ENCODE data around the gene ITPKB.
A peak's percentile ranks its signal among the peaks of the same experiment; 100 is the strongest.

Gene ITPKB

GRCh38 chr1:226696547-226696946, 42.5 kb downstream of the ITPKB start:
- Histone ChIP-seq H3K9me3 (ENCODE audit: control insufficient read depth in 2 of 2, low read length in 2 of 2) (no peaks in the 10 kb centered on the region), H3K4me1 (ENCODE audit: control insufficient read depth, insufficient read depth, low read length) (peaks cover 78% of the 10 kb centered on the region), H3K27me3 (ENCODE audit: control insufficient read depth in 1 of 2, insufficient read depth in 2 of 2, low read length in 2 of 2) (no peaks in the 10 kb centered on the region), H3K27ac (ENCODE audit: low read length) (peak overlapping the region; percentile 70), H3K4me3 (ENCODE audit: low read length in 2 of 2) (no peak overlapping the region), H3K9ac (ENCODE audit: low read length in 2 of 2) (peak overlapping the region; percentile 1 to 36), H3K36me3 (ENCODE audit: control insufficient read depth in 2 of 2, insufficient read depth in 2 of 2, low read length in 2 of 2) (peaks cover 7 to 8% of the 10 kb centered on the region in 2 donors)

GRCh38 chr1:226695335-226695900, 43.7 kb downstream of the ITPKB start:
- H3K4me1 ChIP-seq (ENCODE audit: control insufficient read depth, insufficient read depth, low read length): peaks cover 82% of the 10 kb centered on the region
- peak overlapping the region; percentile 73 for H3K27ac ChIP-seq (ENCODE audit: low read length)
- H3K9me3 ChIP-seq (ENCODE audit: control insufficient read depth in 2 of 2, low read length in 2 of 2): no peaks in the 10 kb centered on the region
- H3K36me3 ChIP-seq (ENCODE audit: control insufficient read depth in 2 of 2, insufficient read depth in 2 of 2, low read length in 2 of 2): peaks cover 7 to 8% of the 10 kb centered on the region in 2 donors
- no peak overlapping the region for H3K4me3 ChIP-seq (ENCODE audit: low read length in 2 of 2)
- H3K27me3 ChIP-seq (ENCODE audit: control insufficient read depth in 1 of 2, insufficient read depth in 2 of 2, low read length in 2 of 2): no peaks in the 10 kb centered on the region
- H3K9ac ChIP-seq (ENCODE audit: low read length in 2 of 2): peak overlapping the region in 1 of 2 donors; percentile 25

GRCh38 chr1:226692823-226693222, 46.3 kb downstream of the ITPKB start:
- Histone ChIP-seq H3K9ac (ENCODE audit: low read length in 2 of 2) (peak overlapping the region; percentile 55 to 58), H3K27ac (ENCODE audit: low read length) (peak overlapping the region; percentile 94), H3K4me3 (ENCODE audit: low read length in 2 of 2) (peak overlapping the region; percentile 7 to 16), H3K9me3 (ENCODE audit: control insufficient read depth in 2 of 2, low read length in 2 of 2) (no peaks in the 10 kb centered on the region), H3K36me3 (ENCODE audit: control insufficient read depth in 2 of 2, insufficient read depth in 2 of 2, low read length in 2 of 2) (peaks cover 0 to 2% of the 10 kb centered on the region in 2 donors), H3K4me1 (ENCODE audit: control insufficient read depth, insufficient read depth, low read length) (peaks cover 86% of the 10 kb centered on the region), H3K27me3 (ENCODE audit: control insufficient read depth in 1 of 2, insufficient read depth in 2 of 2, low read length in 2 of 2) (no peaks in the 10 kb centered on the region)

- Histone ChIP-seq H3K9me3 (ENCODE audit: control insufficient read depth in 2 of 2, low read length in 2 of 2) (no peaks in the 10 kb centered on the region), H3K27me3 (ENCODE audit: control insufficient read depth in 1 of 2, insufficient read depth in 2 of 2, low read length in 2 of 2) (no peaks in the 10 kb centered on the region), H3K4me3 (ENCODE audit: low read length in 2 of 2) (peak overlapping the region in 1 of 2 donors; percentile 29), H3K9ac (ENCODE audit: low read length in 2 of 2) (peak overlapping the region; percentile 29 to 58), H3K4me1 (ENCODE audit: control insufficient read depth, insufficient read depth, low read length) (peaks cover 86% of the 10 kb centered on the region), H3K36me3 (ENCODE audit: control insufficient read depth in 2 of 2, insufficient read depth in 2 of 2, low read length in 2 of 2) (no peaks in the 10 kb centered on the region), H3K27ac (ENCODE audit: low read length) (peak overlapping the region; percentile 94)
Measured at GRCh38 chr1:226692051-226692792, 46.9 kb downstream of the ITPKB start.

DNA sequence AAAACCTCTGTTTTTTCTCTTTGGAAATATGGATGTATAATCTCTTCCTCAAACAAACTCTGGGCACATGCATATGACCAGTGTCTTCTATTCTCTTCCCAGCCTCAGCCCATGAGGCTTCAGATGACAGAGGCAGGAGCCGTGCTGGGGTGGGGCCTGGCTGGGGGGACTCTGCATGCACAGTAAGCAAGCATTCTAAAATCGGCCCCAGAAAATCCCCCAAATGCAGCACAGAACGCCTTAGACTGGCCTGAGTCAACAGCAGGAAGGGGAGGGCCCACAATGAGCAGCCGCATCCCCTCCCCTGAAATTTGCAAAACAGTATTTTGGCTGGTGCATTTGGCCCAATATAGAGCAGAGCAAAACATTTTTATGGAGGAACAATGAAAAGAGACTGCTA, 47.8 kb downstream of the ITPKB start:
- H3K36me3 ChIP-seq (ENCODE audit: control insufficient read depth in 2 of 2, insufficient read depth in 2 of 2, low read length in 2 of 2): no peaks in the 10 kb centered on the region
- no peaks in the 10 kb centered on the region for H3K27me3 ChIP-seq (ENCODE audit: control insufficient read depth in 1 of 2, insufficient read depth in 2 of 2, low read length in 2 of 2)
- peaks cover 86% of the 10 kb centered on the region for H3K4me1 ChIP-seq (ENCODE audit: control insufficient read depth, insufficient read depth, low read length)

DNA sequence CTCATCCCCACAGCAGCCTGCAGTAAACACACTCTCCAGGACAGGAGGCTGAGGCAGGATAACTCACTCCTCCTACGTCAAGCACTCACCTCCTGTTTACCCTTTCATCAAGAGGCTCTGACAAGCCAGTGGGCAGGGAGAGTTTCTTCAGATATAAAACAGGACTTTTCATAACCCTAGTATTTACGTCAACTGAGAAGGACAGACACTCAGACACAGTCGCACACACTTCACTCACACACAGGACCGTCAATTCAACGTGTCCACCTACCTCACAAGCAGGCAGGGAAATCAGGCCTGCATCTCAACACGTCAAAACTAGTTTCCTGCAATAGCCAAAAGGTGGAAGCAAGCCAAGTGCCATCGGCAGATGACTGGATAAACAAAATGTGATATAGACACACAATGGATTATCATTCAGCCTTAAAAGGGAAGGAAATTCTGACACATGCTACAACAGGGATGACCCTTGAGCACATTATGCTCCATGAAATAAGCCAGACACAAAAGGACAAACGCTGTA, 48.6 kb downstream of the ITPKB start:
- H3K36me3 ChIP-seq (ENCODE audit: control insufficient read depth in 2 of 2, insufficient read depth in 2 of 2, low read length in 2 of 2): no peaks in the 10 kb centered on the region
- peaks cover 88% of the 10 kb centered on the region for H3K4me1 ChIP-seq (ENCODE audit: control insufficient read depth, insufficient read depth, low read length)
- H3K4me3 ChIP-seq (ENCODE audit: low read length in 2 of 2): peak overlapping the region in 1 of 2 donors; percentile 29
- H3K9me3 ChIP-seq (ENCODE audit: control insufficient read depth in 2 of 2, low read length in 2 of 2): no peaks in the 10 kb centered on the region
- H3K9ac ChIP-seq (ENCODE audit: low read length in 2 of 2): peak overlapping the region; percentile 50 to 64
- no peaks in the 10 kb centered on the region for H3K27me3 ChIP-seq (ENCODE audit: control insufficient read depth in 1 of 2, insufficient read depth in 2 of 2, low read length in 2 of 2)
- H3K27ac ChIP-seq (ENCODE audit: low read length): peak overlapping the region; percentile 94

More for the DNA sequence above, 47.8 kb downstream of the ITPKB start:
- no peak overlapping the region for H3K4me3 ChIP-seq (ENCODE audit: low read length in 2 of 2)
- peak overlapping the region; percentile 50 to 55 for H3K9ac ChIP-seq (ENCODE audit: low read length in 2 of 2)
- peak overlapping the region; percentile 94 for H3K27ac ChIP-seq (ENCODE audit: low read length)
- H3K9me3 ChIP-seq (ENCODE audit: control insufficient read depth in 2 of 2, low read length in 2 of 2): no peaks in the 10 kb centered on the region

DNA sequence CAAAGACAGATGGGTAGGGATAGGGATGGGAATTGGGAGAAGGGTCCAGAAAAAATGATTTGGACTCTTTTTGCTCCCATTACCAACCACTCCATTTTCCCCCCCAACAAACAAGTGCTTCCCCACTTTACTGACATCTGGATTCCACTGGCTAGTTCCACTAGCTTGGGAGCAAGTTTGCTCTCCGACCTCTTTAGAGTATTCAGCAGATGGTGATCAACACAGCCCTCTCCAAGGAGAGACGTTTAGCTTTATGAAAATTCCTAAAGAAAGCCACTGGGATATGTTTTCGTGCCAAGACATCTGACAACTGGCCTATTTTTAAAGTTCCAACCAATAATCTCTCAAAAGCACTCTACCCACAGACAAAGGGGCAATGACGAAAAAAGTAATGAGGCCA, 50.3 kb downstream of the ITPKB start:
- peak overlapping the region; percentile 32 to 47 for H3K9ac ChIP-seq (ENCODE audit: low read length in 2 of 2)
- H3K27me3 ChIP-seq (ENCODE audit: control insufficient read depth in 1 of 2, insufficient read depth in 2 of 2, low read length in 2 of 2): no peaks in the 10 kb centered on the region
- peaks cover 95% of the 10 kb centered on the region for H3K4me1 ChIP-seq (ENCODE audit: control insufficient read depth, insufficient read depth, low read length)
- H3K36me3 ChIP-seq (ENCODE audit: control insufficient read depth in 2 of 2, insufficient read depth in 2 of 2, low read length in 2 of 2): peaks cover 4% of the 10 kb centered on the region in 2 donors
- H3K27ac ChIP-seq (ENCODE audit: low read length): peak overlapping the region; percentile 94
- H3K9me3 ChIP-seq (ENCODE audit: control insufficient read depth in 2 of 2, low read length in 2 of 2): no peaks in the 10 kb centered on the region
- H3K4me3 ChIP-seq (ENCODE audit: low read length in 2 of 2): peak overlapping the region; percentile 5 to 8

DNA sequence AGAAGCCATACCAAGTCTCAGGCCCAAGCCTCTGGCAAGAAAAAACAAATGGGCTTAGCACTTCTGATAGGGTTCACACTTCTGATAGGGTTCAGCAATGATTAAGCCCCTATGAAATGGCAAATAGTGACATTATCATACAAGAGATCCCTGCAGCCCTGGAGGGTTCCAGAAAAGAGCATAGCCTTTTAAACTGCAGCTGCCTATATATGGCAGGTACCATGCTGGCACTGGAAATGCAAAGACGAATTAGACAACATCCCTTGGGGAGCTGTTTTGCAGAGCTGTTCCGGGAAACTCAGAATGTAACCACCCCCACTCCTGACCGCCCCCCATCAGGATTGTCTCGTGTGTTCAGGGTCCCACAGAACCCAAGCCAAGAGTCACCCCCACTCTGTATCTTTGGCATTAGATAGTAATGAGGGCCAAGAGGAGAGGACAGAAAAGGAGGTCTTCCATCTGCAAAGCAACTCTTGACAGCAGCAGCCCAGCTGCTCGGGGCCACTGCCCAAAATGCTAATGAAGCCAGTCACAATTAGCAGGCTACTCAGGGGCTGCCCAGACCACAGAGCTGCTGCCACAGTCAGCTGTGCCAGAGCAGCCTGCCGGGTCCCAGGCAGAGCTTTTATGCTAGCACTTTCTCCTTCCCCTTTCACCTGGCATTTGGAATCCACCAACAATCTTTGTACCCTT, 50.9 kb downstream of the ITPKB start:
- Histone ChIP-seq H3K9ac (ENCODE audit: low read length in 2 of 2) (peak overlapping the region; percentile 32 to 47), H3K4me3 (ENCODE audit: low read length in 2 of 2) (peak overlapping the region; percentile 5 to 8), H3K27ac (ENCODE audit: low read length) (peak overlapping the region; percentile 94)

GRCh38 chr1:226687426-226687825, 51.7 kb downstream of the ITPKB start:
- Histone ChIP-seq H3K27ac (ENCODE audit: low read length) (peak overlapping the region; percentile 94), H3K4me1 (ENCODE audit: control insufficient read depth, insufficient read depth, low read length) (peaks cover 97% of the 10 kb centered on the region)

More for the DNA sequence above, 50.9 kb downstream of the ITPKB start:
- Histone ChIP-seq H3K27me3 (ENCODE audit: control insufficient read depth in 1 of 2, insufficient read depth in 2 of 2, low read length in 2 of 2) (no peaks in the 10 kb centered on the region), H3K9me3 (ENCODE audit: control insufficient read depth in 2 of 2, low read length in 2 of 2) (no peaks in the 10 kb centered on the region), H3K36me3 (ENCODE audit: control insufficient read depth in 2 of 2, insufficient read depth in 2 of 2, low read length in 2 of 2) (peaks cover 4% of the 10 kb centered on the region in 2 donors), H3K4me1 (ENCODE audit: control insufficient read depth, insufficient read depth, low read length) (peaks cover 97% of the 10 kb centered on the region)

More at GRCh38 chr1:226687426-226687825, 51.7 kb downstream of the ITPKB start:
- Histone ChIP-seq H3K9ac (ENCODE audit: low read length in 2 of 2) (peak overlapping the region; percentile 2 to 52), H3K4me3 (ENCODE audit: low read length in 2 of 2) (peak overlapping the region in 1 of 2 donors; percentile 22), H3K27me3 (ENCODE audit: control insufficient read depth in 1 of 2, insufficient read depth in 2 of 2, low read length in 2 of 2) (no peaks in the 10 kb centered on the region), H3K36me3 (ENCODE audit: control insufficient read depth in 2 of 2, insufficient read depth in 2 of 2, low read length in 2 of 2) (peaks cover 4% of the 10 kb centered on the region in 2 donors), H3K9me3 (ENCODE audit: control insufficient read depth in 2 of 2, low read length in 2 of 2) (no peaks in the 10 kb centered on the region)
